BJ (cell line): ENCODE data around the gene ETFBKMT. TPM values are rescaled to one million over a fixed set of nuclear protein-coding genes. Genes with fewer than 3 reads are reported as not detected.

Experiments
- CTCF ChIA-PET: fragments of 350-600 bp; formaldehyde crosslinking; extraction: SDS; loops from one replicate; lab custom pipeline; 2021; ENCODE audit warnings: antibody characterized with exemption, inconsistent platforms; lab: Yijun Ruan, JAX
- POLR2A ChIA-PET: fragments of 300-600 bp; sonication (Branson Sonifier 250); formaldehyde crosslinking; extraction: SDS; loops from one replicate; lab custom pipeline; 2021; ENCODE audit warnings: antibody characterized with exemption; lab: Charles Lee
- DNase-seq: peaks from one replicate; pipeline ENCODE4 v3.0.0-alpha.2; 2011; ENCODE audit warnings: low read depth
- H3K27me3 ChIP-seq: 2 replicates; pipeline ENCODE4 v1.6.0; 2011; ENCODE audit warnings: low read length; ENCODE audit not compliant: control insufficient read depth, insufficient read depth
- H3K36me3 ChIP-seq: 2 replicates; pipeline ENCODE4 v1.5.1; 2011; ENCODE audit warnings: low read length; ENCODE audit not compliant: control insufficient read depth, insufficient read depth
- H3K4me3 ChIP-seq: 2 replicates; pipeline ENCODE4 v1.5.1; 2011; ENCODE audit warnings: low read depth, mild to moderate bottlenecking, control low read depth, low read length
- polyA plus RNA-seq: library from polyadenylated mRNA; depleted of rRNA; stranded (reverse); fragments of >200 nt; gene quantifications from 2 replicates; pipeline ENCODE4 v1.2.3, GENCODE V29; 2011
- TF ChIP-seq, protein P1 (sequence below): IDR thresholded peaks from 2 replicates; pipeline ENCODE4 v1.5.1; 2011; ENCODE audit warnings: low read depth, mild to moderate bottlenecking, control low read depth, inconsistent platforms, low read length, moderate library complexity; ENCODE audit not compliant: insufficient read depth

Gene ETFBKMT
- polyA plus RNA-seq, 1 experiment: 0.94 TPM

GRCh38 chr12:31626270-31626995, 33.1 kb upstream of the ETFBKMT start:
- H3K27me3 ChIP-seq: no peaks in the 10 kb centered on the region
- no peak overlapping the region for H3K4me3 ChIP-seq
- H3K36me3 ChIP-seq: no peaks in the 10 kb centered on the region
- TF ChIP-seq, protein P1, sequence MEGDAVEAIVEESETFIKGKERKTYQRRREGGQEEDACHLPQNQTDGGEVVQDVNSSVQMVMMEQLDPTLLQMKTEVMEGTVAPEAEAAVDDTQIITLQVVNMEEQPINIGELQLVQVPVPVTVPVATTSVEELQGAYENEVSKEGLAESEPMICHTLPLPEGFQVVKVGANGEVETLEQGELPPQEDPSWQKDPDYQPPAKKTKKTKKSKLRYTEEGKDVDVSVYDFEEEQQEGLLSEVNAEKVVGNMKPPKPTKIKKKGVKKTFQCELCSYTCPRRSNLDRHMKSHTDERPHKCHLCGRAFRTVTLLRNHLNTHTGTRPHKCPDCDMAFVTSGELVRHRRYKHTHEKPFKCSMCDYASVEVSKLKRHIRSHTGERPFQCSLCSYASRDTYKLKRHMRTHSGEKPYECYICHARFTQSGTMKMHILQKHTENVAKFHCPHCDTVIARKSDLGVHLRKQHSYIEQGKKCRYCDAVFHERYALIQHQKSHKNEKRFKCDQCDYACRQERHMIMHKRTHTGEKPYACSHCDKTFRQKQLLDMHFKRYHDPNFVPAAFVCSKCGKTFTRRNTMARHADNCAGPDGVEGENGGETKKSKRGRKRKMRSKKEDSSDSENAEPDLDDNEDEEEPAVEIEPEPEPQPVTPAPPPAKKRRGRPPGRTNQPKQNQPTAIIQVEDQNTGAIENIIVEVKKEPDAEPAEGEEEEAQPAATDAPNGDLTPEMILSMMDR: no peak
- POLR2A ChIA-PET: no interaction called here
- no peak for DNase-seq
- CTCF ChIA-PET: no interaction called here

GRCh38 chr12:31627456-31628054, 31.9 kb upstream of the ETFBKMT start:
- Histone ChIP-seq H3K27me3 (no peaks in the 10 kb centered on the region), H3K36me3 (no peaks in the 10 kb centered on the region), H3K4me3 (no peak overlapping the region)
- CTCF ChIA-PET: no interaction called here
- POLR2A ChIA-PET: no interaction called here
- no peak for DNase-seq
- TF ChIP-seq, protein P1: no peak

DNA sequence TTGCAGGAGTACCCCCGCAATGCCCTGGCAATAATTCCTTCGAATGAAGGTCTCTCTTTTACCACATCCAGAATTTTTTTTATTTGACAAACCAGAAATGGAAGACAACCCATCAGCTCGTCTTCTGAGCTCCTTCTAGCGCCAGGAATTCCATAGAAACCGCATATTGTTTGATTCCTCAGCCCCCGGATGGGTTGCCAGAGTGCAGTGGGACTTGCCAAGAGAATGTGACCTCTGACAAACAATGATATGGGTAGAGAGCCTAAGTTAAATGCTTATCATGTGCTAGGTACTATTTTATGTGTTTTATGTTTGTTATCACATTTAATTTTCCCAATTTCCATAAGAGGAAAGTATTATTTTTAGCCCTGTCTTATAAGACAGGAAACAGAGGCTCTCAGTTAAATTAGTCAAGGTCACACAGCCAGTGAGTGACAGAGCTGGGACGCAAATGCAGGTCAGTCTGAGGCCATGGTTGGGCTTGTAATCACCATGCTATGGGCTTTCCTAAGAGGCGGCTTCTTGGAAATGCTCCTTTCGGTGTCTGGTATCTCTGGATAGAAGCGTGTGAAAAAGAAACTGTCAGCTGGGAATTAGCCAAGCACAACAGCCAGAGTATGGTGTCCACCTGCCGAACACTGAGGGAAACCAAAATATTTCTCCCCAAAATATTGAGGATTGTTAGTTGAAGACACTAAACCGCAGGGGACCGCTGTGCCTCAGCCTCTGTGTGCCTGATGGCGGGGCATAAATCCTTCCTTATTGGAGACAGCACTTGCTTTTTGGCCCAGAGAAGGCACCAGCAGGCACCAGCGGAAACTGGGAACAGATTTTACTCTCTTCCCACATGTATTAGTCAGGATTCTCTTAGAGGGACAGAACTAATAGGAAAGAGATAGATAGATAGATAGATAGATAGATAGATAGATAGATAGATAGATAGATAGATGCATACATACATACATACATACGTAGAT, 29.4 kb upstream of the ETFBKMT start:
- no peaks in the 10 kb centered on the region for H3K36me3 ChIP-seq
- no peaks in the 10 kb centered on the region for H3K27me3 ChIP-seq
- H3K4me3 ChIP-seq: no peak overlapping the region
- TF ChIP-seq, protein P1: no peak
- POLR2A ChIA-PET: no interaction called here
- DNase-seq: peak; percentile 16
- CTCF ChIA-PET: interaction anchor here (0.9 kb wide), 1 partner anchor 227 kb away, joined by 3 read pairs; no protein-coding TSS in a partner anchor

DNA sequence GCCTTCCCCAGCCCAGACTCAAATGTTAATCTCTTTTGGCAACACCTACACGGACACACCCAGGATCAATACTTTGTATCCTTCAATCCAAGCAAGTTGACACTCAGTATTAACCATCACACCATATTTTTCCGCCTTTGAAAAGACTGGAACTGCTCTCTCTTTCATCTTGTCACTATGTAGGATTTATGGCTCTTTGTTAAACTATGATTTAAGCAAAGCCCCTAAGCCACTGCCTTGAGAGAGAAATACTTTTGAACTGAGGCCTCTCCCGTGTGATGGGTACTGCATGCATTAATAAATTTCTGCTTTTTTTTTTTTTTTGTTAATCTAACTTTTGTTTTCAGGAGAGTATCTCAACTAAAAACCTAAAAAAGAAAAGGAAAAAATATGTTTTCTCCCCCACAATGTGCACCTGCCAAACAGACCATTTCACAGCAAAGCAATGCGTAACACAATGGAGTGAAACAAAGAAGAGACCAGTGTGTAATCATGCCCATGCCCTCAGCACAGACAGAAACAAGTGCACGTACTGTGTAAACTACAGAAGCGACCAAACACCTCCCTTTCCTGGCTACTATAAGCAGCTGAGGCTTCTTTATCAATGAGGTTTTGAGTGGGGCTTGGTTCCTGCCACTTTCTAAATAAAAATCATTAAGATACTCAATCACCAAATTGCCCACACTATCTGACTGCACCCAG, 28.3 kb upstream of the ETFBKMT start:
- TF ChIP-seq, protein P1: no peak
- CTCF ChIA-PET: interaction anchor here (1.7 kb wide), 1 partner anchor 228 kb away, joined by 8 read pairs; no protein-coding TSS in a partner anchor
- POLR2A ChIA-PET: no interaction called here
- no peak for DNase-seq
- Histone ChIP-seq H3K27me3 (no peaks in the 10 kb centered on the region), H3K36me3 (no peaks in the 10 kb centered on the region), H3K4me3 (no peak overlapping the region)
